IMR-90 (cell line): ENCODE data around the gene PPP2R5A. TPM values are rescaled to one million over a fixed set of nuclear protein-coding genes. Genes with fewer than 3 reads are reported as not detected.

ENCODE experiments used
- CEBPB ChIP-seq: IDR thresholded peaks from 2 replicates; pipeline ENCODE4 v1.6.1; 2012; ENCODE audit warnings: low read depth, low read length, improper control_type of control experiment
- CTCF ChIP-seq: conservative IDR thresholded peaks from 2 replicates; pipeline ENCODE4 v1.5.1; 2012; ENCODE audit warnings: mild to moderate bottlenecking, low read depth, low read length, improper control_type of control experiment
- FOS ChIP-seq: fragments of 150-350 bp; IDR thresholded peaks from 2 replicates; pipeline ENCODE4 v1.6.1; 2016; ENCODE audit warnings: low read depth, low read length
- POLR2A ChIP-seq: IDR thresholded peaks from 2 replicates; pipeline ENCODE4 v1.6.1; 2012; ENCODE audit warnings: mild to moderate bottlenecking, low read depth, low read length
- USF2 ChIP-seq: fragments of 150-350 bp; IDR thresholded peaks from 2 replicates; pipeline ENCODE4 v1.6.1; 2017; ENCODE audit warnings: mild to moderate bottlenecking, antibody characterized with exemption, low read length, low read depth
- polyA plus RNA-seq, 3 experiments: library from polyadenylated mRNA; depleted of rRNA; stranded (reverse); fragments of >200 nt; gene quantifications; 2 replicates each; pipeline ENCODE4 v1.2.3, GENCODE V29; 2012; ENCODE audit warnings: low replicate concordance in 1 of 3
- total RNA-seq: library from RNA; depleted of rRNA; stranded (reverse); fragments of >200 nt; gene quantifications from 2 replicates; pipeline ENCODE4 v1.2.3, GENCODE V29; 2012

Gene PPP2R5A
- total and polyA plus RNA-seq, 2 of the 4 experiments (the other 2 are of a cell fraction), result 8.4 to 12.6 TPM

GRCh38 chr1:212284744-212285684 lies at the start of gene PPP2R5A (continued):
- TF ChIP-seq CTCF (0 out of 2 replicates have a peak, but pooled peaks have one; percentile 3), CEBPB (peak; percentile 22; the same call in 1 of the 2 replicates), POLR2A (peak; percentile 64), USF2 (0 out of 2 replicates have a peak, but pooled peaks have one; percentile 14), FOS (peak; percentile 29; the same call in 1 of the 2 replicates)
